Activated CD4-positive, alpha-beta T cell treated with anti-CD3 and anti-CD28 coated beads, Interleukin-10, Interleukin-2, amounts not matched to agents 100 ng/mL and 50 ng/mL, durations not matched to agents 16 hours and 8 hours (primary cell): ENCODE results near the gene NKX2-1.
"Not testable (repeated sequence)": the region's sequence is repeated elsewhere in the genome, so short reads cannot be mapped to it uniquely, and the experiment has no call there.

Source experiments
- DNase-seq: peaks from one replicate; pipeline ENCODE4 v3.0.0-alpha.2; 2020

NKX2-1 gene

GRCh38 chr14:36519431-36520321, at the start of gene NKX2-1:
TSS of gene NKX2-1 (minus strand) at chr14:36520232. CDS start at chr14:36520129, 103 bp downstream.
- no peak for DNase-seq

DNA sequence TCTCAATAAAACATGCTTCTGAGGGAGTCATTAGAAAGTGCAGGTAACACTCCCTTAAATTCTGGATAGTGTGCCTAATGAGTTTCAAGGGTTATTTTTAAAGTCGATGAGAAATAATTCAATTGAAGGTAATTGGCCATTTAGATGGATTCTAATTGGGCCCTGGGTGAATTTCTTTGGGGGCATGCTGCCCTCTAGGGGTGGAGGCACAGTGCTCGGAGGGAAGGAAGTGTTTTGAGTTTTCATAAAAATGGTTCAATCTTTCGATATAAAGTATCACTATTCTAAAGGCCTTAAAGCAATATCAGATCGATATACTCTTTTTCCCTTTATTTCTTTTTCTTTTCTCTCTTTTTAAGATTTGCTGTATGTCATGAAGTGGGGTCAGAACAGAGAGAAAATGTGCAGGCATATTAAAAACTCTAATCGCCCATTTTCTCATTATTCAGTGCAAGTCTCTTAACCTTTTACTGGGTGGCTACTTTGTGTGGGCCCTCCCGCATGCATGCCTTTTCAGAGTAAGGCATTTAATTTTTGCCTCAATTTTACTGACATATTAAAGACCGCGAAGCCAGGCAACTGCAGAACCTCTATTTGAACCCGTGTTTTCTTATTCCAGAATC, 36.9 kb upstream of the NKX2-1 start:
- DNase-seq, result peak; percentile 46

- no peak for DNase-seq
These were observed 36.1 kb upstream of the NKX2-1 start for GRCh38 chr14:36555998-36556743.

DNA sequence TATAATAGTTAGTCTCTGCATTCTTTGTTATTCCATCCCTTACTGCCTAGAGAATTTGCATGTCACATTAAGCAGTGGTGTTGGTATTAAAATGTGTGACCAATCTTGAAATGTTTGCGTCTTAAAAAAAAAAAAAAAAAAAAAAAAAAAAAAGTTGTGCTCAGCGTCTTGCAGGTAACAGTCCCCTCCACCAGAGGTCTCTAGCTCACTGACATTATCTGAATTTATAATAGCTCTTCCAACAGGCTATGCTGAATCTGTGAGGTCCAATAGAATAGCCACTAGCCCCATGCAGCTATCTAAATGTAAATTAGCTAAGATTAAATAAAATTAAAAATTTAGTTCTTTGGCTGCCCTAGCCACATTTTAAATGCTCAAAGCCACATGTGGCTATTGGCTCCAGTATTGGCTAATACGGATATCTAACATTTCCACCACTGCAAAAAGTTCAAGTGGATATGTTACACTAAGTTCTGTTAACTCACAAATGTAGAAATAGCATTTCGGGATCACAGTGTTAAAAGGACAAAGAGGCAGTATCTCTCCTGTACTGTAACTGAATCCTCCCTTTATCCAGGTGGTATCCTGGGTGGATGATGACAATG, 33.7 kb upstream of the NKX2-1 start:
- peak; percentile 39 for DNase-seq

DNA sequence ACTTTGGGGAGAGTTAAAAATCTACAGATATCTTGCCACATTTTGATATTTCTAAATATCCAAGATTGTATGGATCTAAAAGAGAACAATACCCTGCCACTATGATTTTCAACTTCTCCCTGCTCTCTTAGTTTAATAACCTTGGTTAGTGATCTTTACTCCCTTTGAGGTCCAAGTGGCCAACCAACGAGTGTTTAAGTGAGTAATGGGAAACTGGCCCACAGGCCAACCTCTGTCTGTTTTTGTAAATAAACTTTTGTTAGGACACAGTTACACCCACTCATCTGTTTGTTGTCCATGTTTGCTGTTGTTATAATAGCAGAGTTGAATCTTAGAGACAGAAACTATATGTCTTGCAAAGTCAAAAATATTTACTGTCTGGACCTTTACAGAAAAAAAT, 30.9 kb upstream of the NKX2-1 start:
- DNase-seq, result no peak

DNA sequence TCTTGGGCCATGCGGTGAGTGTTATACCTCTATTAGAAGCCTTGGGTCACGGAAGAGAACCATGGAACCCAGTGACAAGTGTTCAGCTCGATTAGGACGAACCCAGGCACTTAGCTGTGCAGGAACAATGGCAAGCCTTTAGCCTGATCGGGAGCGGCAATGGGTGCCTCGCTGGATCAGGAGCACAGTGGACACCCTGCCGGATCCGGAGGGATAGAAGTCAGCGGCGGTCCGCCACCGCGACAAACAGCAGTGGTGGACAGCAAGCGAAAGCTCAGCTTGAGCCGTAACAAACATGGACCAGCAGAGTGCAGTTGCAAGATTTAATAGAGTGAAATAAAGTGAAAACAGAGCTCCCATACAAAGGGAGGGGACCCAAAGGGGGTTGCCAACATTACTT, 24.2 kb upstream of the NKX2-1 start:
- not testable (repeated sequence) for DNase-seq

DNA sequence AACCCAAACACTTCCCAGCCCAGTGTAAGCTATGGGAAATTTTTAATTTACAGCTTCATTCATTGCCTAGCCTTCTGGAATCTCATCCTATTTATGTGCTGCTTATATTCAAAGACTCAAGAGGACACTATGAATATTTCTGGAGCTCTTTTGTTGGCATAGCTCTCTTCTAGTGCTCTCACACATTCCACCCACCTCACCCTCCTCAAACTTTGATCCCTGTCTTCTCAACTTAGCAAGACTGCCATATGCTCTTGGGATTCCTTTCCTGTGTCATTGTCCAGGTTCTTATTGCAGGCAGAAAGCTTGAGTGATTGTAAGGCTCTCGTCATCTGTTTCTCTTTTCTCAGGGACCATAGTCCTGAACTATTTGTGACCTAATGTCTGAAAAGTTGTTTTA, 18.0 kb upstream of the NKX2-1 start:
- no peak for DNase-seq

GRCh38 chr14:36529062-36529461, 9.0 kb upstream of the NKX2-1 start:
- no peak for DNase-seq

DNA sequence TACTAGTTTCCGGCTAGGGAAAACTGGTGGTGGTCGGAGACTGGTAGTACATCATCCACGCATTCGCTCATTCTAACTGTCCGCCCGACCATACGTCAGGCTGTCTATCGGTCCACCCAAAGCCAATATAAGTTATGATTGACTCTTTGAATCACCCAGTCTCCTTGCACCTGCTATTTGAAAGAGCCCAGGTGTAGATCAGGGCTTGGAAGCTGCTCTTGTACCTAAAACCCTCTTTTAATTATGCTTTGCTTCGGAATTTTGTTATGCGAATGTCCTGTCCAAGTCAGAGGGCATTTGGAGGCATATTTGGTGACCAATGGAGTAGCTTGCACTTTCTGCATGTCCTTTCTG, 5.7 kb upstream of the NKX2-1 start:
- DNase-seq, result no peak

- peak; percentile 40 for DNase-seq
These were observed 5.1 kb upstream of the NKX2-1 start for GRCh38 chr14:36524874-36525745.

DNA sequence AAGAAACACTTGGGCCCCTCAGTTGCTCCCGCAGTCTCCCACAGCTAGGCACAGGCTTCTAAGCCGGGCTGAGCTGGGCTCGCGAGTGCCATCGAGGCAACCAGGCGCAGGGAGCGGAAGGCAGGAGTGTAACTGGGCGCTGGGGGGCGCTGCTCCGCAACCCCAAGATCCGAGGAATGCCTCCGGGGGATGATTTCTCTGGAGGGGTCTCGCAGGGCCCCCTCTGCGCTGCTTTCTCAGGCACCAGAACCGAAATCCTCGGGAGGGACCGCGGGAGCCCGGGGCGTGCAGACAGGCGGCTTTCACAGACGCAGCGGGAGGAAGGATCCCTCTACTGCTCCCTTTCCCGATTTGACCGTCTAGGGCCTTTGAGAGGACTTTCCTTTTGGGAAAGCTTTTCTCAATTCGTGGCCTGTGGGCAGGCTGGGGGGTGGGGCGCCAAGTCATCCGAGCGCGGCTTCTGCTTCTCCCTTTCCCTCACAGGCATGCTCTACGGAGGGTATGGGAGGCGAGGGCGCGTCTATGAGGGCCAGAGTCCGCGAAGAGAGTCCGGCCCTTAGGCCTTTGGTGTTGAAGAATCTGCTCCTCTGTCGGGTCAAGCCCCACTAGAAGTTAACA, 4.3 kb upstream of the NKX2-1 start:
- no peak for DNase-seq

DNA sequence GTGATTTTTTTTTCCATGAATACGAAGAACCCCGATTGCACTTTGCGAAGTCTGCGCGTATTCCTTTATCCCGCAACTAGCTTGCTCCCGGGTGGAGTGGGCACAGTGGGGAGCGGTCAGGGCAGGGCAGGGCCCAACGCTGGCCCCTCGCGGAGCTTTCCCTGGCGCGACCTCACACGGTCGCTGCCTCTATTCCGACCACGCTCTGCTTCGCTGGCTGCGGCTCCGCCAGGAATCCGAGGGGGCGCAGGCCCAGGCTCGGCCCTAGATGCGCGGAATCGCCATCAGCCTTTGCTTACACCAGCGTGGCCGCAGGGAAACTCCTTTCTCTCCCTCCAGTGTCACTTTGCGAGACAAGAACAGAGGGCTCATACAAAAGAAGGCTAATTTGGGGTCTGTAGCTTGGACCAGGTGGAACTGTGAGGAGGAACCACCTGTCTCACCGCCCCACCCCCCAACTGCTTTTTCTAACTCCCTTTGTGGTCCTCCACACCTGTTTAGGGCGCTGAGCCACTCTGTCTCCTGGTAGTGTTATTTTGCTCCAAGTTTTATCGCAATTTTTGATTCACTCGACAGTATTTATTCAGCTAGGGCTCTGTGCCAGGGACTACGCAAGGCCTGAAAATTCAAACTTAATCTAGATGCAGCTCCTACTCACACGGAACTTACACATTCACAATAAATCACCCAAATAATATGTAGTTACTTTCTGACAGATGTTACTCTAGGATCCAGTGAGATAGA, 3.1 kb upstream of the NKX2-1 start:
- DNase-seq, result no peak

GRCh38 chr14:36522347-36522971, 2.4 kb upstream of the NKX2-1 start:
- no peak for DNase-seq

DNA sequence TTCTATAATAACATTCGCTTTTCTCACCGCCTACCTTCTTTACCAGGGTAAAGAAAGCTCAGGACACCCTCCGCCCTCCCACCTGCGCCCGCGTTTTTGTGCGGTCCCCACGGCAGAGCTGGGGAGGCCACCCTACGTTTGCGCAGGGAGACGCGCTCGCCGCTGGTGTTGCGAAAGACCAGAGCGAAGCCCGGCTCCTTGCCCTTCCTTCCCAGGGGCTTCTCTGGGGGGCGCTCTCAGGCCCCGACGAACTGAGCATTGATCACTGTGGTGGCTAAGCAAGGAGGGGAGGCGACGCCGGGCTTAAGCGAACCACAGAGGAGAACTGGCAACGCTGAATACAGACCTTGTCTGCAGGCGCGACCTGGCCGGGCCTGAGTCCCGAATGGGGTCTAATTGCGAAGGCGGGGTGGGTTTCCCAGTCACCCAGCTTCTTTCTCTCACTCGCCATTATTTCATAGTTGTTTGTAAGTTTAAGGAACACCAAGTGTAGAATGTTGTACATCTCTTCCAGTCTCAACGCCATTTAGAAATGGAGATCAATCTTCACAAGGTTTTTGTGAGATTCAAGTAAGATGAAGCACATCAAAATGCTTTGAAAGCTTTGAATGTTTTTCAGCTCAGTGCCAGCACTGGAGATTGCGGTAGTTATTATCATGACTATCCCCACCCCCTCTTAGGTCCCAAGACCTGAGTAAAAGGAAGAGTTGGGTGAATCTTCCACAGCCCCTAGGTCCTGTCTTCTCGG, 1.7 kb upstream of the NKX2-1 start:
- DNase-seq, result no peak

DNA sequence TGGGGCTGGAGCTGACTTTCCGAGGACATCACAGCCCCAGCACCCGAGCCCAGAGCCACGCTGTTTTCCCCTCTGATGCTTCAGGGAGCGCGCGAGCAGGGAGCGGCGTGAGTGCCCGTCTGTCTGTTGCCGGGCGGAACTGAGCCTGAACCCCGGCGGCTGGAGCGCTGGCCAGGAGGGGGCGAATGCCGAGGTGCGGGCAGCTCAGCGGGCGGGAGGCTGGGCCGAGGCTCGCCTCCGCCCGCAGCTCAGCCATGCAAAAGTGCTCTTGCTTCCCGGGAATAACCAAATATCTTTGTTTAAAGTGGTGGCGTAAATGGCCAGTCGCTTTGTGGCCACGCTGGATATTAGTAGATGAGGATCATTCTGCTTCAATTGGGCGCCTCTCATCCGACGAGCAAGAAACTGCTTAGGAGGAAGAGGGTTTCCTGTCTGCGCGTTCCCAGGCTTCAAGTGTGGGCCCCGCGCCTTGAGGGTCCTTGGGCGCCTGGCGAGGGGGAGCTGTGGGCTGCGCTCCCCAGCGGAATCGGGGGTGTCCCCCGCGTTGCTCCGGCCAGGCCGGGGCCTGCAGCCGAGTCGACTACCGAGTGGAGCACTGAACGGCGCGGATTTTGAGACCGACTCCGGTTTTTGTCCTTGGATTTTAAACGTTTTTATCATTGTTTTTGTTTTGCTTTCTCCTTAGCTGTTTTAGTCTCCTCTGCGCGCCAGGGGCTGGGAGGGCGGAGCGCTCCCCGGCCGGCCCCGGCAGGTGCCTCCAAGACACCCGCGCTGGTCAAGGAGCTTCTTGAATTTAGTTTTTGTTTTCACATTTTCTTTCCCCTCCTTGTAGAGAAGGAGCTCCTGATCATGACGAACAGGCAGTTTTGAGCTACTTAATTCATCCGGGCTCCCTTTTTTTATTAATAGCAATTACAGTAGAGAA, 831 bp upstream of the NKX2-1 start:
- DNase-seq, result no peak

GRCh38 chr14:36518586-36519430, 1.2 kb downstream of the NKX2-1 start:
- no peak for DNase-seq

- DNase-seq, result no peak
These were observed 1.9 kb downstream of the NKX2-1 start for GRCh38 chr14:36518031-36518585.
